CD4-positive, alpha-beta memory T cell (primary cell): Measurements from ENCODE around the gene TOR1A. TPM values are rescaled to one million over a fixed set of nuclear protein-coding genes. Genes with fewer than 3 reads are reported as not detected.

Experiments used
- CTCF ChIA-PET: fragments of 350-600 bp; sonication (Branson Sonifier 250); formaldehyde crosslinking; loops from one replicate; lab custom pipeline; 2021; ENCODE audit warnings: inconsistent platforms; ENCODE audit not compliant: partially characterized antibody; lab: Charles Lee
- POLR2A ChIA-PET: fragments of 350-600 bp; sonication (Branson Sonifier 250); formaldehyde crosslinking; loops from one replicate; lab custom pipeline; 2021; ENCODE audit not compliant: partially characterized antibody; lab: Charles Lee
- DNase-seq, 5 donors: peaks; one replicate each; pipeline versions ENCODE4 v3.0.0 to v3.0.0-alpha.2; 2020 to 2022; ENCODE audit warnings: mixed read lengths in 1 of 5
- H3K27ac ChIP-seq: one replicate; pipeline ENCODE4 v1.7.0; 2013; ENCODE audit warnings: low read depth, low read length
- H3K27me3 ChIP-seq: 2 replicates; pipeline ENCODE4 v1.7.0; 2013; ENCODE audit warnings: mild to moderate bottlenecking, low read length, moderate library complexity; ENCODE audit not compliant: insufficient read depth
- H3K36me3 ChIP-seq: 2 replicates; pipeline ENCODE4 v1.7.0; 2013; ENCODE audit warnings: mild to moderate bottlenecking, low read length, moderate library complexity; ENCODE audit not compliant: insufficient read depth
- H3K4me1 ChIP-seq: 2 replicates; pipeline ENCODE4 v1.7.0; 2013; ENCODE audit warnings: mild to moderate bottlenecking, low read length, moderate library complexity; ENCODE audit not compliant: insufficient read depth
- H3K4me3 ChIP-seq, 2 donors: one replicate each; pipeline ENCODE4 v1.7.0; 2013; ENCODE audit warnings: low read length in 2 of 2, mild to moderate bottlenecking in 1 of 2
- H3K9me3 ChIP-seq, 2 donors: one replicate each; pipeline ENCODE4 v1.7.0; 2013; ENCODE audit warnings: low read length in 2 of 2, control low read depth in 1 of 2; ENCODE audit not compliant: control insufficient read depth in 1 of 2
- H3K27ac Mint-ChIP-seq, 7 donors: one replicate each; pipeline ENCODE4 v1.8.0; 2020 to 2021; ENCODE audit warnings: mixed read lengths in 7 of 7, mild to moderate bottlenecking in 6 of 7, inconsistent platforms in 3 of 7, moderate library complexity in 3 of 7
- H3K27me3 Mint-ChIP-seq, 2 donors: one replicate each; pipeline ENCODE4 v1.8.0; 2020 to 2021; ENCODE audit warnings: mixed read lengths in 2 of 2
- H3K36me3 Mint-ChIP-seq, 2 donors: one replicate each; pipeline ENCODE4 v1.8.0; 2020 to 2021; ENCODE audit warnings: mixed read lengths in 2 of 2, inconsistent platforms in 1 of 2, mild to moderate bottlenecking in 1 of 2
- H3K4me1 Mint-ChIP-seq, 4 donors: one replicate each; pipeline ENCODE4 v1.8.0; 2020 to 2021; ENCODE audit warnings: mixed read lengths in 4 of 4, mild to moderate bottlenecking in 1 of 4
- H3K4me3 Mint-ChIP-seq, 8 donors: one replicate each; pipeline ENCODE4 v1.8.0; 2020 to 2021; ENCODE audit warnings: mixed read lengths in 8 of 8, mild to moderate bottlenecking in 7 of 8, moderate library complexity in 6 of 8, inconsistent platforms in 3 of 8
- H3K9me3 Mint-ChIP-seq, 8 donors: one replicate each; pipeline ENCODE4 v1.8.0; 2020 to 2021; ENCODE audit warnings: mixed read lengths in 8 of 8, mild to moderate bottlenecking in 5 of 8, inconsistent platforms in 3 of 8, moderate library complexity in 1 of 8
- intact Hi-C: fragments of 100-400 bp; cut with micrococcal nuclease; formaldehyde crosslinking; loops from one replicate; pipeline ENCODE4 v1.15.1; 2023
- polyA plus RNA-seq, 2 donors: library from polyadenylated mRNA; unstranded; fragments of 300-500 nt; fragmentation: Illumina TruSeq; gene quantifications; one replicate each; pipeline ENCODE4 v1.2.3, GENCODE V29; 2021
- total RNA-seq, 2 experiments: library from RNA; stranded (reverse); gene quantifications; one replicate each; pipeline ENCODE4 v1.2.3, GENCODE V29; 2021

TOR1A gene
- total and polyA plus RNA-seq, 4 experiments from 2014 or later, result 39.8 to 82.5 (median 54.1) TPM

DNA sequence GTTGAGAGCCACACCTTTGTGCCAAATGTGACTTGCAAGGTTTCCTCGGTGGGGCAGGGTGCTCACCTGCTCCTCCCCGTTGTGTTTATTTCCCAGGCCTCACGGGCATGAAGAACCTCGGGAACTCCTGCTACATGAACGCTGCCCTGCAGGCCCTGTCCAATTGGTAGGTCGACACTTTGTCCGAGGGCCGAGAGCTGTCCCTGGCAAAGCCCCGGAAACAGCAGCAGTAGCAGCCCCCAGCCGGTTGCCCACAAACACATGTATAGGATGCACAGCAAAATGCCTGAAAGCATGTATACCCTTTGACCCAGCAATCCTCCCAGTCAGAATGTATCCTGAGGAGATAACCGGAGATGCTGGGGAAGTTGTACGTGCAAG, 37.5 kb upstream of the TOR1A start:
- peak overlapping the region in 5 of 8 donors; percentile 28 to 71 (median 59) for H3K4me3 Mint-ChIP-seq
- H3K4me1 Mint-ChIP-seq, result peaks cover 33 to 69% (median 50%) of the 10 kb centered on the region in 4 donors
- no peak for DNase-seq
- H3K27me3 Mint-ChIP-seq, result no peaks in the 10 kb centered on the region
- Histone ChIP-seq H3K27me3 (no peaks in the 10 kb centered on the region), H3K9me3 (no peaks in the 10 kb centered on the region), H3K4me3 (no peak overlapping the region), H3K27ac (peak overlapping the region; percentile 32), H3K36me3 (peaks cover 40% of the 10 kb centered on the region), H3K4me1 (peaks cover 65% of the 10 kb centered on the region)
- H3K27ac Mint-ChIP-seq, result peak overlapping the region; percentile 72 to 98 (median 87)
- intact Hi-C loops, result no loop called here
- peaks cover 37 to 56% of the 10 kb centered on the region in 2 donors for H3K36me3 Mint-ChIP-seq
- CTCF ChIA-PET, result interaction anchor here (1.8 kb wide), 1 partner anchor 24 kb away, joined by 3 read pairs; no protein-coding TSS in a partner anchor
- POLR2A ChIA-PET, result interaction anchor here (0.6 to 16.5 kb wide), 3 partner anchors 25 to 238 kb away, joined by 3 to 423 read pairs (median 181); partner anchors contain the start of genes C9orf78 and USP20
- H3K9me3 Mint-ChIP-seq, result no peaks in the 10 kb centered on the region

DNA sequence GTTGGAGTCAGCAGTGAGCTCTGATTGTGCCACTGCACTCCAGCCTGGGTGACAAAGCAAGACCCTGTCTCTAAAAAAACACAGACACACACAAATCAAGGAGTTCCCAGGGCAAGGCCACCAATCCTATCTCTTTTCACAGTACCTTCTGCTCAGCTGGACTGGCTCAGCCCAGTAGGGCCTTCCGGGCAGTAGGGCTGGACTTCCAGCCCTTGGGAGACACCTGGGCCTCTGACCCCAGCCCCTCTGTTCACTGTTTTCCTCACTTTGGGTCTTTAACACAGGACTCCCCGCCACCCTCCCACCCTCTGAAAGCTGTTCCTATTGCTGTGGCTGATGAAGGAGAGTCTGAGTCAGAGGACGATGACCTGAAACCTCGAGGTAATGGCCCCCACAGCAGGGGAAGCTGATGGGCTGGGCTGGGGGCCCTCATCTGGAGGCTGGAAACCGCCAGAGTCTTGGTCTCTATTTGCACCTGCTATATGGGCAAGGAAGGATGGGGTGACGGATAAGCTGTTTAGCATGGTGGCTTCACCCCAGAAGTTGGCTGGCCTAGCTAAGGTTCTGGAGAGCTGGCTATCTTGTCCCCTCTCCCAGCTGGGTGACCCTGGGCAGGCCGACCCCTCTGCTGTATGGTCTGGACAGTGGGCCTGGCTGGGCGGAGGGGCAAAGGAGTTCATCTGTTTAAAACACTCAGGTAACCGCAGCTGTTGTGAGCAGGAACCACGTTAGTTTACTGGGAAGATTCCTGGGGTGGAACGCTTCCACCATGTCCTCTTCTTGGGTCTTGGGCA, 36.9 kb upstream of the TOR1A start:
- Mint-ChIP-seq H3K9me3 (no peaks in the 10 kb centered on the region), H3K27me3 (no peaks in the 10 kb centered on the region), H3K36me3 (peaks cover 38 to 57% of the 10 kb centered on the region in 2 donors), H3K4me3 (peak overlapping the region in 1 of 8 donors; percentile 60), H3K4me1 (peaks cover 28 to 63% (median 44%) of the 10 kb centered on the region in 4 donors), H3K27ac (peak overlapping the region in 6 of 7 donors; percentile 30 to 87 (median 79))
- Histone ChIP-seq H3K9me3 (no peaks in the 10 kb centered on the region), H3K4me3 (no peak overlapping the region), H3K36me3 (peaks cover 46% of the 10 kb centered on the region), H3K27ac (peak overlapping the region; percentile 32), H3K4me1 (peaks cover 60% of the 10 kb centered on the region), H3K27me3 (no peaks in the 10 kb centered on the region)
- intact Hi-C loops, result no loop called here
- POLR2A ChIA-PET, result interaction anchor here (0.6 to 16.5 kb wide), 4 partner anchors 25 to 145 kb away, joined by 3 to 423 read pairs (median 92); partner anchors contain the start of genes C9orf78 and USP20
- CTCF ChIA-PET, result interaction anchor here (1.8 kb wide), 1 partner anchor 24 kb away, joined by 3 read pairs; no protein-coding TSS in a partner anchor
- no peak for DNase-seq

GRCh38 chr9:129858167-129858962, 34.4 kb upstream of the TOR1A start:
- no peaks in the 10 kb centered on the region for H3K9me3 Mint-ChIP-seq
- intact Hi-C loops, result no loop called here
- H3K27ac Mint-ChIP-seq, result peak overlapping the region; percentile 48 to 93 (median 70)
- Histone ChIP-seq H3K4me1 (peaks cover 45% of the 10 kb centered on the region), H3K4me3 (no peak overlapping the region), H3K36me3 (peaks cover 59% of the 10 kb centered on the region), H3K27me3 (no peaks in the 10 kb centered on the region), H3K27ac (no peak overlapping the region), H3K9me3 (no peaks in the 10 kb centered on the region)
- no peak overlapping the region for H3K4me3 Mint-ChIP-seq
- no peak for DNase-seq
- POLR2A ChIA-PET, result interaction anchor here (0.6 to 16.5 kb wide), 3 partner anchors 12 to 28 kb away, joined by 4 to 423 read pairs (median 4); no protein-coding TSS in a partner anchor
- CTCF ChIA-PET, result interaction anchor here (1.0 kb wide), 1 partner anchor 13 kb away, joined by 3 read pairs; no protein-coding TSS in a partner anchor
- H3K27me3 Mint-ChIP-seq, result no peaks in the 10 kb centered on the region
- peaks cover 51 to 67% of the 10 kb centered on the region in 2 donors for H3K36me3 Mint-ChIP-seq
- peaks cover 32 to 56% (median 44%) of the 10 kb centered on the region in 4 donors for H3K4me1 Mint-ChIP-seq

- peaks cover 53 to 71% of the 10 kb centered on the region in 2 donors for H3K36me3 Mint-ChIP-seq
- Histone ChIP-seq H3K4me1 (peaks cover 38% of the 10 kb centered on the region), H3K27ac (no peak overlapping the region), H3K9me3 (no peaks in the 10 kb centered on the region), H3K36me3 (peaks cover 69% of the 10 kb centered on the region), H3K27me3 (no peaks in the 10 kb centered on the region), H3K4me3 (no peak overlapping the region)
- DNase-seq, result no peak
- ChIA-PET POLR2A (interaction anchor here (2.2 kb wide), 1 partner anchor 9 kb away, joined by 7 read pairs; no protein-coding TSS in a partner anchor), CTCF (no interaction called here)
- no peaks in the 10 kb centered on the region for H3K27me3 Mint-ChIP-seq
- H3K27ac Mint-ChIP-seq, result peak overlapping the region in 5 of 7 donors; percentile 29 to 88 (median 57)
- H3K4me1 Mint-ChIP-seq, result peaks cover 29 to 48% (median 39%) of the 10 kb centered on the region in 4 donors
- H3K9me3 Mint-ChIP-seq, result no peaks in the 10 kb centered on the region
- H3K4me3 Mint-ChIP-seq, result no peak overlapping the region
- intact Hi-C loops, result no loop called here
Measured at GRCh38 chr9:129857207-129857606, 33.3 kb upstream of the TOR1A start.

DNA sequence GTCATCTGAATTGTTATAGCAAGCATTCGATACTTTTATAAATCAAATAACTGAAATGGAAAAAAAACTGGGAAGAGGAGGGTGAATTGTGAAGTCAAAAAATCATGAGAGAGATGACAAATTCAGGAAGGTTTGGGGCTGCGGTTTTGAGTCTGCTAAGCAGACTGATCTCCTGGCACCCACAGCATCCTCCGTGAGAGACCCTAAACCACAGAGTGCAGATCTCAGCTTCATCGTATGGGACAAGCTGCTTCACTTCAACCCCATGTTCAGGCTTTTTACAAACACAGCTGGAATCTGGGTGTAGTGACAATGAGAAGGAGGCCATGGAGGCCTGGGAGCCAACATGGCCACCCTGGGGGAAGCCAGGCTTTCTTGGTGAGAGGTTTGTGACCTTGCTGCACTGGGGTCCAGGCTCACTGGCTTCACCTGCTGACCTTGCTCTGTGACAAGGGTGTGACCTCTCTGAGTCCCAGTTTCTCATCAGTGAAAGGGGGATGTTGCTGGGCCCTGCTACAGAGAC, 30.7 kb upstream of the TOR1A start:
- H3K27me3 ChIP-seq, result no peaks in the 10 kb centered on the region
- Mint-ChIP-seq H3K4me1 (peaks cover 28 to 44% (median 34%) of the 10 kb centered on the region in 4 donors), H3K36me3 (peaks cover 63 to 77% of the 10 kb centered on the region in 2 donors), H3K4me3 (peak overlapping the region in 7 of 8 donors; percentile 1 to 70 (median 53)), H3K27me3 (no peaks in the 10 kb centered on the region), H3K9me3 (no peaks in the 10 kb centered on the region), H3K27ac (peak overlapping the region; percentile 2 to 93 (median 73))
- no peak overlapping the region for H3K4me3 ChIP-seq
- no peak overlapping the region for H3K27ac ChIP-seq
- intact Hi-C loops, result no loop called here
- H3K36me3 ChIP-seq, result peaks cover 76% of the 10 kb centered on the region
- CTCF ChIA-PET, result no interaction called here
- peaks cover 19% of the 10 kb centered on the region for H3K4me1 ChIP-seq
- DNase-seq, result no peak
- POLR2A ChIA-PET, result interaction anchor here (0.9 to 2.0 kb wide), 5 partner anchors 8 to 20 kb away, joined by 3 to 5 read pairs (median 4); partner anchors contain the start of gene USP20
- H3K9me3 ChIP-seq, result no peaks in the 10 kb centered on the region

- CTCF ChIA-PET, result interaction anchor here (0.9 kb wide), 1 partner anchor 127 kb away, joined by 3 read pairs; no protein-coding TSS in a partner anchor
- H3K4me1 Mint-ChIP-seq, result peaks cover 26 to 44% (median 33%) of the 10 kb centered on the region in 4 donors
- intact Hi-C loops, result no loop called here
- peaks cover 63 to 76% of the 10 kb centered on the region in 2 donors for H3K36me3 Mint-ChIP-seq
- no peaks in the 10 kb centered on the region for H3K9me3 Mint-ChIP-seq
- H3K27me3 Mint-ChIP-seq, result no peaks in the 10 kb centered on the region
- peaks cover 18% of the 10 kb centered on the region for H3K4me1 ChIP-seq
- H3K9me3 ChIP-seq, result no peaks in the 10 kb centered on the region
- H3K4me3 Mint-ChIP-seq, result peak overlapping the region in 2 of 8 donors; percentile 22 to 28
- no peak overlapping the region for H3K4me3 ChIP-seq
- POLR2A ChIA-PET, result interaction anchor here (0.5 to 1.4 kb wide), 4 partner anchors 9 to 154 kb away, joined by 3 to 5 read pairs (median 4); no protein-coding TSS in a partner anchor
- H3K27me3 ChIP-seq, result no peaks in the 10 kb centered on the region
- peaks cover 75% of the 10 kb centered on the region for H3K36me3 ChIP-seq
- H3K27ac ChIP-seq, result no peak overlapping the region
- H3K27ac Mint-ChIP-seq, result peak overlapping the region in 4 of 7 donors; percentile 2 to 79 (median 30)
- DNase-seq, result no peak
Measured at GRCh38 chr9:129853614-129854013, 29.7 kb upstream of the TOR1A start.
